Measurements from ENCODE around the gene MERTK.
"Not testable (repeated sequence)": the region's sequence is repeated elsewhere in the genome, so short reads cannot be mapped to it uniquely, and the experiment has no call there.

MERTK gene

DNA sequence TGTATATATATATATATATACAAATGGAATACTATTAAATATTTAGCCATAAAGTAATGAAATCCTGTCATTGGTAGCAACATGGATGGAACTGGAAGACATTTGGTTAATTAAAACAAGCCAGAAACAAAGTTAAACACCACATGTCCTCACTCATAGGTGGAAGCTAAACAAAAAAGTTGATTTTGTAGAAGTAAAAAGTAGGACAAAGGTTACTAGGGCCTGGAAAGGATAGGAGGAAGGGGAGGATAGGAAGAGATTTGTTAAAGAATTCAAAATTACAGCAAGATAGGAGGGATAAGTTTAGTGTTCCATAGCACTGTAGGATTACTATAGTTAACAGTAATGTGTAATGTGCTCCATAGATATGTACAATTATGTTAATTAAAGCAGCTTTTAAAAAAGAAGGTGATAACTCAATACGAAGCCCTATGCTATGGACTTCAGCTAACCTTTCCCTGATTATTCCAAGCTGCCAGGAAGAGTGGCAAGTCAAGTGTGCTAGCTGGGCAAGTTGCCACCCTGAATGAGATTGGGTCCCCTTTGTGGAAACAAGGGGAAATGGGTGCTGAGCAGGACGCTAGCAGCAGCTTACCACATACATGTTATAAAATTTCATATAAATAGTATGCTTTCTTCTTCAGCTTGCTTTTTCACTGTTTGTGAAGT is 12.3 kb downstream of the MERTK start:
- no peaks in the 10 kb centered on the region for H3K9me3 ChIP-seq (ENCODE audit: insufficient read depth, low read depth, low read length)
- H3K36me3 ChIP-seq (ENCODE audit: insufficient read depth, low read length) = no peaks in the 10 kb centered on the region
- 92% methylated on average over 1 of the region's 2 CpGs for WGBS
- H3K4me1 ChIP-seq (ENCODE audit: insufficient read depth, low read length) = peaks cover 22% of the 10 kb centered on the region
- H3K9ac ChIP-seq (ENCODE audit: low read depth, low read length) = no peak overlapping the region
- no peak overlapping the region for H3K4me3 ChIP-seq (ENCODE audit: low read length)
- H3K27me3 ChIP-seq (ENCODE audit: insufficient read depth, low read length) = no peaks in the 10 kb centered on the region
- H3K27ac ChIP-seq (ENCODE audit: low read depth, low read length) = no peak overlapping the region

DNA sequence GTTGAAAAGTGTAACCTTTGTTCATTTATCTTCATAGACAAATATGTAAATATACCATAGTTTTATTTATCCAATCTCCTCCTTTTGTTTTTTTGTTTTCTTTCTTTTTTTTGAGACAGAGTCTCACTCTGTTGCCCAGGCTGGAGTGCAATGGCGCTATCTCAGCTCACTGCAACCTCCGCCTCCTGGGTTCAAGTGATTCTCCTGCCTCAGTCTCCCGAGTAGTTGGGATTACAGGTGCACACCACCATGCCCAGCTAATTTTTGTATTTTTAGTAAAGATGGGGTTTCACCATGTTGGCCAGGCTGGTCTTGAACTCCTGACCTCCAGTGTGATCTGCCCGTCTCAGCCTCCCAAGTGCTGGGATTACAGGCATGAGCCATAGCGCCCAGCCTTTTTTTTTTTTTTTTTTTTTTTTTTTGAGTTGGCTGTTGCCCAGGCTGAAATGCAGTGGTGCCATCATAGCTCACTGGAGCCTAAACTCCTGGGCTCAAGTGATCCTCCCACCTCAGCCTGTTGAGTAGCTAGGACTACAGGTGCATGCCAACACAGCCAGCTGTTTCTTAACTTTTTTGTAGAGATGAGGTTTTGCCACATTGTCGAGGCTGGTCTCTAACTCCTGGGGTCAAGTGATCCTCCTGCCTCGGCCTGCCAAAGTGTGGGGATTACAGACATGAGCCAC is 13.0 kb downstream of the MERTK start:
- 92% methylated on average over 7 of the region's 7 CpGs for WGBS
- H3K4me3 ChIP-seq (ENCODE audit: low read length); H3K27ac ChIP-seq (ENCODE audit: low read depth, low read length); H3K9me3 ChIP-seq (ENCODE audit: insufficient read depth, low read depth, low read length); H3K27me3 ChIP-seq (ENCODE audit: insufficient read depth, low read length); H3K9ac ChIP-seq (ENCODE audit: low read depth, low read length); H3K36me3 ChIP-seq (ENCODE audit: insufficient read depth, low read length): not testable (repeated sequence)
- peaks cover 17% of the 10 kb centered on the region for H3K4me1 ChIP-seq (ENCODE audit: insufficient read depth, low read length)

DNA sequence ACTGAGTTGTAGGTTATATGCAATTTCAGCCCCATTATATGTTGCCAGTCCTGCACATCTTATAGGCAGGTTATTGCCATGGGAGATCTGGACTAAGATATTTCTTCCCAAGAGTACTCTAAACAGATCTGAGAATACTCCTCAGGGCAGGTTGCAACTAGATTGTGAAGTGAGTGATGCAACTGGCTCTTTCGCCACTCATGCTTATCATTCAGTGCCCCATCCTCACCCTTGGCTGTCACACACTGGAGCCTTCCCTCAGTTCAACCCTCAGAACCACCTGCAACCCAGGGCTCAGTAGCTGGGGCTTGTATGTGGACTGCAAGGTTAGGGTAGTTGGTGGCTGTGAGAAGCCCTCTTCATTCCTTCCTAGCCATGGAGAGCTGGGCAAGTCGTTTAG is 14.1 kb downstream of the MERTK start:
- Histone ChIP-seq H3K9me3 (ENCODE audit: insufficient read depth, low read depth, low read length) (no peaks in the 10 kb centered on the region), H3K27ac (ENCODE audit: low read depth, low read length) (no peak overlapping the region), H3K4me1 (ENCODE audit: insufficient read depth, low read length) (peaks cover 12% of the 10 kb centered on the region; the same call in 1 of the 2 replicates), H3K9ac (ENCODE audit: low read depth, low read length) (no peak overlapping the region), H3K4me3 (ENCODE audit: low read length) (no peak overlapping the region), H3K27me3 (ENCODE audit: insufficient read depth, low read length) (no peaks in the 10 kb centered on the region), H3K36me3 (ENCODE audit: insufficient read depth, low read length) (no peaks in the 10 kb centered on the region)
- 86% methylated on average over 2 of the region's 2 CpGs for WGBS

DNA sequence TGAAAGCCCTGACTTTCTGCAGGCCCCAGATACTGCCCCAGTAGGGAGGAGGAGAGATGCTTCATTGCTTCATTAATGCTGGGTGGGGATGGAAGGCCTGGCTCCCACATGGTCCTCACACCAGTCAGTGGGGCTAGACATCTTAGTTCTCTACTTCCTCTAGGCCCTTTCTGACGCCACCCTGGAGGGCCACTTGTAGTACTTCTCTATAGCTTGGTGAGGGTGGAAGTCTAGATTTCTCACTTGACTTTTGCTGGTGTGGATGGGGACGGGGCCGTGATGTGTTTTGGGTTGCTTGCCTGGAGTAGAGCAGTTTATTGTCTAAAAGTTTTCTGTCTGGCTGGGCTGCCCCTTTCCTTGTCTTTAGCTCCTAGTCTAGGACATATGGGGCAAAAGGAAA is 18.7 kb downstream of the MERTK start:
- Histone ChIP-seq H3K9me3 (ENCODE audit: insufficient read depth, low read depth, low read length) (no peaks in the 10 kb centered on the region), H3K36me3 (ENCODE audit: insufficient read depth, low read length) (no peaks in the 10 kb centered on the region), H3K9ac (ENCODE audit: low read depth, low read length) (no peak overlapping the region), H3K4me1 (ENCODE audit: insufficient read depth, low read length) (no peaks in the 10 kb centered on the region), H3K27me3 (ENCODE audit: insufficient read depth, low read length) (no peaks in the 10 kb centered on the region), H3K4me3 (ENCODE audit: low read length) (no peak overlapping the region), H3K27ac (ENCODE audit: low read depth, low read length) (no peak overlapping the region)
- WGBS = 70% methylated on average over 3 of the region's 3 CpGs

DNA sequence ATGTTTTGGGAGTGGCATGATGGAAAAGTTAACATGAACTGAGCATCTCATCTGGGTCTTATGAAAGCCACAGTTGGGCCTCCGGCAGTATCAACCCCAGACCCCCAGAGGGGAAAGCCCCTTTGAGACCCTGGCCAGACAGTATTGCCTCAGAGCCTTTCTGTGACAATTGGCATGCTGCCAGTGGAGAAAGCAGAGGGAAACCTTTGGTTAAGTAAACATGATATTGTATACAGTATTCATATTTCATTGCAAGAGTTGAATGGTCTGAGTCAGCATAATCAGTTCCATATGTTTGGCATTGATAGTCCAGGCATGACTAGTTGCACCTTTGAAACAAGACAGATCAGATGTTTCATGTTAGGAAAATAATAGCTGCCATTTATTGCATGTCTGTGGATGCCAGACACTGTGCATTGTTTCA is 20.0 kb downstream of the MERTK start:
- Histone ChIP-seq H3K9ac (ENCODE audit: low read depth, low read length) (no peak overlapping the region), H3K4me1 (ENCODE audit: insufficient read depth, low read length) (no peaks in the 10 kb centered on the region), H3K27me3 (ENCODE audit: insufficient read depth, low read length) (no peaks in the 10 kb centered on the region), H3K9me3 (ENCODE audit: insufficient read depth, low read depth, low read length) (no peaks in the 10 kb centered on the region), H3K27ac (ENCODE audit: low read depth, low read length) (no peak overlapping the region), H3K36me3 (ENCODE audit: insufficient read depth, low read length) (no peaks in the 10 kb centered on the region), H3K4me3 (ENCODE audit: low read length) (no peak overlapping the region)
- 88% methylated on average over 1 of the region's 1 CpG for WGBS

DNA sequence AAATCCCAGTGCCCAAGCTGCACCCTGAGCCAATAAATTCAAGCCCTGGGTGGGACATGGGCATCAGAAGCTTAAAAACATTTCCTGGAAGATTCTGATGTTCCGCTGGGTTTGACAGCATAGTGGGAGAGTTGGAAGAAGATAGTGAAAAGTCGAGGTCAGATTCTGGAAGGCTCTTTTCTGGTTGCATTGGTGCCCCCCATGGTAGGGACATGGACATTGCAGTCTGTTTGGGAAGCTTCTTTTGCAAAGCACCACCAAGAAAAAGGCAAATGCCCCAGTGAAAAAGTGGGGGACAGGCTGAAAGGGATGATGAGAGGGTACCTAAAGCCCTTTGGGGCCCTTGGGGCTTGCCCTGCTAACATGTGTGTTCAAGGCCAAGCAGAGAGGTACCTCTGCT is 21.0 kb downstream of the MERTK start:
- no peak overlapping the region for H3K4me3 ChIP-seq (ENCODE audit: low read length)
- no peaks in the 10 kb centered on the region for H3K27me3 ChIP-seq (ENCODE audit: insufficient read depth, low read length)
- no peaks in the 10 kb centered on the region for H3K36me3 ChIP-seq (ENCODE audit: insufficient read depth, low read length)
- no peaks in the 10 kb centered on the region for H3K4me1 ChIP-seq (ENCODE audit: insufficient read depth, low read length)
- WGBS = 61% methylated on average over 2 of the region's 2 CpGs
- H3K9me3 ChIP-seq (ENCODE audit: insufficient read depth, low read depth, low read length) = no peaks in the 10 kb centered on the region
- no peak overlapping the region for H3K9ac ChIP-seq (ENCODE audit: low read depth, low read length)
- no peak overlapping the region for H3K27ac ChIP-seq (ENCODE audit: low read depth, low read length)

DNA sequence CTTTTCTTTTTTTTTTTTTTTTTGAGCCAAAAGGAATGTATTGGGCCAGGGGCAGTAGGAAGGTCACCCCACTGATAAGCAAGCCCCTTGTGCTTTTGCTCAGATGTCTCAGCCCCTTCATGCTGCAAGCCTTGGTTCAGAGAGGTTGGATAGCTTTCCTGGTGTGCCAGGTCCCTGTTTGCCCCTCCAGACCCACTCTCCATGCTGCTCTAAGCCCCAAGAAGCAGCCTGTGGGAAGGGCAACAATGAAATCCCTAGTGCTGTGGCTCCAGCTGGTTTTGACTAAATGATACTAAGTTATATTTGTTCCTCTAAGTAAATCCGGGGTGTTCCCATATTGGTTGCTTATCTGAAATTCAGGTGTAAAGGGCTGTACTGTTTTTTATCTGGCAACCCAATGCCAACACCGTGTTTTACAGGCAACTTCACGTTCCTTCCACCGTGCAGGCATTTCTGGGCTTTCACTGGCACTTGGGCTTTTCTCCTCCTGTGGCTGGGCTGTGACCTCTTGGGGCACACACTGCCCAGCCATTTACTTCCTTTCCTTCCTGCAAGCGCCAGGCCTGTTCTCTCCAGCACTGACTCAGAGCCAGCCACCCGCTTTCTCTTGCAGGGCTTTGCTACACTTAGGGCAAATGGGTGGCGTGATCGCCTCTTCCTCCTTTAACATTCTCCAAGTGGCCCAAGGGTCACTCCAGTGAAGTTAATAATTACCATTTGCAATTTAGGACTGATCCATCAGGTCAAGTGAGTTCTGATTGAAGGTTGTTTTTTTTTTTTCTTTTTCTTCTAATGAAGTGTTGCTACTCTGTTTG is 21.6 kb downstream of the MERTK start:
- H3K9ac ChIP-seq (ENCODE audit: low read depth, low read length) = no peak overlapping the region

DNA sequence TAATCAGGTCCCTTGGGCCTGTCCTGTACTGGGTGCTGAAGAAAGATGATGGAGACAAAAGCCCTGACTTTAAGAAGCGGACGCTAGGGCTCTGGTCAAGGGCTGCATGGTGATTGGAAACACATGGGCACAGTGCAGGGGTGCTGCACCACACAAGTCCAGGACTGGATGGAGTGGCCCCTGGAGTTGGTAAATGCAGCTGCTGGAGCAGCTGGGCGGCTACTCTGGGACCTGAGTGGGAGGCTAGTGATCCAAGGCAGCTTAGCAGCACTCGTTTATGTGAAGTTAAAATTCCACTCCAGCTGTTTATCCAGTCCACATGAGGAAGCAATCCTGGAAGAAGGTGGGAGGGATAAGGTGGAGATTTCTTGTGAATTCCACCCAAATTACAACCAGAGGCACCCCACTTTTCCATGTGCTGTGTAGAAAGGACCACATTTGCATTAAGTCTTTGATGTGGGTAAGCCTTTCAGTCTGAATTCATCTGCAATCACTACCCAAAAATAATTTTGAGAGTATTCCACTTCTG is 24.9 kb downstream of the MERTK start:
- Histone ChIP-seq H3K4me3 (ENCODE audit: low read length) (no peak overlapping the region), H3K9me3 (ENCODE audit: insufficient read depth, low read depth, low read length) (no peaks in the 10 kb centered on the region), H3K27ac (ENCODE audit: low read depth, low read length) (no peak overlapping the region), H3K4me1 (ENCODE audit: insufficient read depth, low read length) (no peaks in the 10 kb centered on the region), H3K36me3 (ENCODE audit: insufficient read depth, low read length) (no peaks in the 10 kb centered on the region), H3K27me3 (ENCODE audit: insufficient read depth, low read length) (no peaks in the 10 kb centered on the region), H3K9ac (ENCODE audit: low read depth, low read length) (no peak overlapping the region)
- WGBS = 89% methylated on average over 3 of the region's 4 CpGs

More for the DNA sequence above, 21.6 kb downstream of the MERTK start:
- no peak overlapping the region for H3K4me3 ChIP-seq (ENCODE audit: low read length)
- 94% methylated on average over 8 of the region's 8 CpGs for WGBS
- H3K27ac ChIP-seq (ENCODE audit: low read depth, low read length) = no peak overlapping the region
- H3K9me3 ChIP-seq (ENCODE audit: insufficient read depth, low read depth, low read length) = no peaks in the 10 kb centered on the region
- no peaks in the 10 kb centered on the region for H3K4me1 ChIP-seq (ENCODE audit: insufficient read depth, low read length)
- no peaks in the 10 kb centered on the region for H3K36me3 ChIP-seq (ENCODE audit: insufficient read depth, low read length)
- no peaks in the 10 kb centered on the region for H3K27me3 ChIP-seq (ENCODE audit: insufficient read depth, low read length)

DNA sequence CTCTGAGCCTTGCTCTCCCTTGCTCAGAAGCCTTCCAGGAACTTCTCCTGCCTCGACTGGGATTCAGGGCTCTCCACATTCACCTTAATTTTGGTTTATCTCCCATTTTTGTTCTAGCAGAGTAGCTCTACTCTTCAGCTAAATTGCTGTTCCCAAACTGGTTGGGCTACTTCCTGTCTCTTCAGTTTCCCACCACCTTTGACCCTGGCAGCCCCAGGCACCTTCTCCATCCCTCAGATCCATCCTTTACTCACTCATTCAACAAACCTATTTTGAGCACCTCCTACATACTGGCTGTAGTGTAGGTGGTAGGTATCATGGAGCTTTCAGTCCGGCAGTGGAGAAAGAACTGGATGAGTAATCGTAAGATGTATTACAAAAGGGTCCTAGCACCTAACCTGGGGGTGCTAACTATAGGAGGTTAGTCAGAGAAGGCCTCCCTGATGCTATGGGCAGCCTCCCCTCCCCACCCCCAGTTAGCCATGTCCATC is 26.3 kb downstream of the MERTK start:
- no peak overlapping the region for H3K4me3 ChIP-seq (ENCODE audit: low read length)
- no peak overlapping the region for H3K9ac ChIP-seq (ENCODE audit: low read depth, low read length)
- H3K36me3 ChIP-seq (ENCODE audit: insufficient read depth, low read length) = no peaks in the 10 kb centered on the region
- H3K4me1 ChIP-seq (ENCODE audit: insufficient read depth, low read length) = no peaks in the 10 kb centered on the region
- no peaks in the 10 kb centered on the region for H3K9me3 ChIP-seq (ENCODE audit: insufficient read depth, low read depth, low read length)
- no peak overlapping the region for H3K27ac ChIP-seq (ENCODE audit: low read depth, low read length)
- WGBS = 88% methylated on average over 3 of the region's 3 CpGs
- H3K27me3 ChIP-seq (ENCODE audit: insufficient read depth, low read length) = no peaks in the 10 kb centered on the region

DNA sequence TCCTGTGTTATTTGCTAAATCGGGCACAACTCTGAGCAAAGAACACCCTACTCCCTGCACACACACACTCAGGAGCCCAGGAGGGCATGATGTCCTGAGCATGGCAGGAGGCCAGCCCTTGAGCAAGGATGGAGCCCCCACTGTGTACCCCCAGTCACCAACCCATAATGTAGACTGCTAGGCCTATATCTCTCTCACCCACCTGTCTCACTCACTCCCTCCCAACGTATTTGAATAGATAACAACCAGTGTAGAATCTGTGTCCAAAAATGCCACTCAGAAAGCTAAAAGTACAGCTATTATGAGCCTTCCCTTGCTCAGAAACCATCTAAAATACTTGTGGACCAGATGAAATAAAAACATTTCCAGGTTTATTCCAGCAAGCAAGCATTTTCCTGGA is 29.3 kb downstream of the MERTK start:
- WGBS = 96% methylated on average over 2 of the region's 2 CpGs
- Histone ChIP-seq H3K4me1 (ENCODE audit: insufficient read depth, low read length) (no peaks in the 10 kb centered on the region), H3K4me3 (ENCODE audit: low read length) (no peak overlapping the region), H3K27ac (ENCODE audit: low read depth, low read length) (no peak overlapping the region), H3K9me3 (ENCODE audit: insufficient read depth, low read depth, low read length) (no peaks in the 10 kb centered on the region), H3K36me3 (ENCODE audit: insufficient read depth, low read length) (no peaks in the 10 kb centered on the region), H3K9ac (ENCODE audit: low read depth, low read length) (no peak overlapping the region), H3K27me3 (ENCODE audit: insufficient read depth, low read length) (no peaks in the 10 kb centered on the region)

DNA sequence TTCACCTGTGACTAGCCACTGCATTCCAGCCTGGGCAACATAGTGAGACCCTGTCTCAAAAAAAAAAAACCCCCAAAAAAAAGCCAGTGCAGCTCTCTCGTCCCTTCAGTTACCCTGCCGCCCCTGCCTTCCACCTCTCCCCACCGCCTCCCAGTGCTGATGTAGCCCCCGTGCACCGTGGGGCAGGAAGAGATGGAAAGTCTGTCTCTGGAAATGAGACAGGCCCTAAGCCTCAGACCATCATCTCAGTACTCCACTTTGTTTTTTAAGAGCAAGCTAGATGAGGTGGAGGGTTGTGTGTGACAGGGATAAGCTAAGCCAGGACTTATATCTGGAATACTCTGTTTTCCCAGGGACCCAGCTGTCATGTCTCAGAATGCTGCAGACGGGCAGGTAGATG is 32.0 kb downstream of the MERTK start:
- no peaks in the 10 kb centered on the region for H3K9me3 ChIP-seq (ENCODE audit: insufficient read depth, low read depth, low read length)
- H3K36me3 ChIP-seq (ENCODE audit: insufficient read depth, low read length) = no peaks in the 10 kb centered on the region
- no peak overlapping the region for H3K9ac ChIP-seq (ENCODE audit: low read depth, low read length)
- no peak overlapping the region for H3K4me3 ChIP-seq (ENCODE audit: low read length)
- no peaks in the 10 kb centered on the region for H3K4me1 ChIP-seq (ENCODE audit: insufficient read depth, low read length)
- H3K27ac ChIP-seq (ENCODE audit: low read depth, low read length) = no peak overlapping the region
- 91% methylated on average over 4 of the region's 6 CpGs for WGBS
- H3K27me3 ChIP-seq (ENCODE audit: insufficient read depth, low read length) = no peaks in the 10 kb centered on the region
